ENCODE results near the gene PITPNB.

PITPNB gene

DNA sequence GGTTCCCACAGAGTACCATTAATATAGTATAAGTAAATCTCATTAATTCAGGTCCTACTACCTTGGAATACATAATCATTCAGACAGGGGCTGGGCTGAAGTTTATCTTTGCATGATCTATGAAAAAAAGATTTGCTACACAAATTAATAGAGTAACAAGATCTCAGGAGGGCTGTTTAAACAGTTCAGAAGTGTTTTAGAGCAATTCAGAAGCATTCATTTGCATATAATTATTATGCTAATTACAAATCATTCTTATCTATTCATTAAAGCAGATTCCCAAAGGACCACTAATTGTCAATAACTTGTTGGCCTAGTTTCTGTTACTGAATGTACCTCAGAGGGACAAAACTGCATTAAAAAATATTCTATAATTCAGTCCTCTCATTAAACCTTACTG is 40.5 kb downstream of the PITPNB start:
- TF ChIP-seq, protein P1, sequence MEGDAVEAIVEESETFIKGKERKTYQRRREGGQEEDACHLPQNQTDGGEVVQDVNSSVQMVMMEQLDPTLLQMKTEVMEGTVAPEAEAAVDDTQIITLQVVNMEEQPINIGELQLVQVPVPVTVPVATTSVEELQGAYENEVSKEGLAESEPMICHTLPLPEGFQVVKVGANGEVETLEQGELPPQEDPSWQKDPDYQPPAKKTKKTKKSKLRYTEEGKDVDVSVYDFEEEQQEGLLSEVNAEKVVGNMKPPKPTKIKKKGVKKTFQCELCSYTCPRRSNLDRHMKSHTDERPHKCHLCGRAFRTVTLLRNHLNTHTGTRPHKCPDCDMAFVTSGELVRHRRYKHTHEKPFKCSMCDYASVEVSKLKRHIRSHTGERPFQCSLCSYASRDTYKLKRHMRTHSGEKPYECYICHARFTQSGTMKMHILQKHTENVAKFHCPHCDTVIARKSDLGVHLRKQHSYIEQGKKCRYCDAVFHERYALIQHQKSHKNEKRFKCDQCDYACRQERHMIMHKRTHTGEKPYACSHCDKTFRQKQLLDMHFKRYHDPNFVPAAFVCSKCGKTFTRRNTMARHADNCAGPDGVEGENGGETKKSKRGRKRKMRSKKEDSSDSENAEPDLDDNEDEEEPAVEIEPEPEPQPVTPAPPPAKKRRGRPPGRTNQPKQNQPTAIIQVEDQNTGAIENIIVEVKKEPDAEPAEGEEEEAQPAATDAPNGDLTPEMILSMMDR (IDR thresholded peaks at IDR 0.05; ENCODE audit: insufficient read depth, low read length, poor library complexity, severe bottlenecking): no peak
- Histone ChIP-seq H3K36me3 (ENCODE audit: control insufficient read depth, insufficient read depth, low read length) (peaks cover 3% of the 10 kb centered on the region), H3K27me3 (replicated peaks; ENCODE audit: control insufficient read depth, insufficient read depth, low read length) (no peaks in the 10 kb centered on the region), H3K4me3 (replicated peaks; ENCODE audit: low read depth, low read length) (no peak overlapping the region)
- DNase-seq (ENCODE audit: extremely low read depth, insufficient read length): no peak

GRCh38 chr22:27877501-27877900 is 41.6 kb downstream of the PITPNB start:
- TF ChIP-seq, protein P1 (IDR thresholded peaks at IDR 0.05; ENCODE audit: insufficient read depth, low read length, poor library complexity, severe bottlenecking): no peak
- no peaks in the 10 kb centered on the region for H3K27me3 ChIP-seq (replicated peaks; ENCODE audit: control insufficient read depth, insufficient read depth, low read length)
- no peak overlapping the region for H3K4me3 ChIP-seq (replicated peaks; ENCODE audit: low read depth, low read length)
- peak; percentile 41 for DNase-seq (ENCODE audit: extremely low read depth, insufficient read length)
- peaks cover 2% of the 10 kb centered on the region for H3K36me3 ChIP-seq (ENCODE audit: control insufficient read depth, insufficient read depth, low read length)

DNA sequence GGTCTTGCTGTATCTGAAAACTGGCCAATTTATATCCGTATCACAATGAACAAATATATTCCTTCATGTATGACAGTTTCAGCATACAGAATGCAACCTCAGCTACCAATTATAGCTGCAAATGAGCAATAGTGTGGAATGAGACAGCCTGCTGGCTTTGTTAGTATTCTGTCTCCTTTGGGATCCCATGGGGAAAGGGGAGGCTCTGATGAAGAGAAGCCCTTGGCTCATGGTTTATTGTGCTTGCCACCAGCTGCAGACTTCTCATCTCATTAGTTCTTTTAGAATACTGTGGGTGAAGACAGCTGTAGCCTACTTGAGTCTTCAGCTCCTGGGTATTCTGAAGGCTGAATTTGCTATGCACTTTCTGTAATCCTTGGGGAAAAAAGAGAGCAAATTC is 42.4 kb downstream of the PITPNB start:
- H3K27me3 ChIP-seq (replicated peaks; ENCODE audit: control insufficient read depth, insufficient read depth, low read length): no peaks in the 10 kb centered on the region
- peaks cover 2% of the 10 kb centered on the region for H3K36me3 ChIP-seq (ENCODE audit: control insufficient read depth, insufficient read depth, low read length)
- no peak for DNase-seq (ENCODE audit: extremely low read depth, insufficient read length)
- TF ChIP-seq, protein P1 (IDR thresholded peaks at IDR 0.05; ENCODE audit: insufficient read depth, low read length, poor library complexity, severe bottlenecking): no peak
- no peak overlapping the region for H3K4me3 ChIP-seq (replicated peaks; ENCODE audit: low read depth, low read length)

DNA sequence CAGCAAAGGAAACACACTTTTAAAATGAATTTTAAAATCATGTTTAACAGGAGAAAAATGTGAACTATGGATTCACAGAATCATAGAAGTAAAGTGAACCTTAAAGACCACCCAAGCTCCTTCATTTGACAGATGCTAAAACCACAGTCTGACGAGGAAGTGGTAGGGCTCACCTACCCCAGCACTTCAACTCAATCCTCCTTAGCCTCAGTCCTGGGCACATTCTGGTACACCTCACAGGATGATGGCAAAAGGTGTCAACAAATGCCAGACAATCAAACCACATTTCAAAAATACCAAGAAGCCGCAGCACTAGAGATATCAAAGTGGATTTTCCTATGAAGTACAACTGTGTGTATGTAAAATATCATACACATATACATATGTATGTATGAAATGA is 43.1 kb downstream of the PITPNB start:
- Histone ChIP-seq H3K27me3 (replicated peaks; ENCODE audit: control insufficient read depth, insufficient read depth, low read length) (no peaks in the 10 kb centered on the region), H3K4me3 (replicated peaks; ENCODE audit: low read depth, low read length) (no peak overlapping the region), H3K36me3 (ENCODE audit: control insufficient read depth, insufficient read depth, low read length) (peaks cover 2% of the 10 kb centered on the region)
- DNase-seq (ENCODE audit: extremely low read depth, insufficient read length): no peak
- TF ChIP-seq, protein P1 (IDR thresholded peaks at IDR 0.05; ENCODE audit: insufficient read depth, low read length, poor library complexity, severe bottlenecking): no peak

- no peak for DNase-seq (ENCODE audit: extremely low read depth, insufficient read length)
- Histone ChIP-seq H3K36me3 (ENCODE audit: control insufficient read depth, insufficient read depth, low read length) (peaks cover 2% of the 10 kb centered on the region), H3K4me3 (replicated peaks; ENCODE audit: low read depth, low read length) (no peak overlapping the region), H3K27me3 (replicated peaks; ENCODE audit: control insufficient read depth, insufficient read depth, low read length) (no peaks in the 10 kb centered on the region)
- TF ChIP-seq, protein P1 (IDR thresholded peaks at IDR 0.05; ENCODE audit: insufficient read depth, low read length, poor library complexity, severe bottlenecking): no peak
Observed at GRCh38 chr22:27874764-27875163, 44.3 kb downstream of the PITPNB start.

- Histone ChIP-seq H3K4me3 (replicated peaks; ENCODE audit: low read depth, low read length) (no peak overlapping the region), H3K36me3 (ENCODE audit: control insufficient read depth, insufficient read depth, low read length) (peaks cover 2% of the 10 kb centered on the region), H3K27me3 (replicated peaks; ENCODE audit: control insufficient read depth, insufficient read depth, low read length) (no peaks in the 10 kb centered on the region)
- TF ChIP-seq, protein P1 (IDR thresholded peaks at IDR 0.05; ENCODE audit: insufficient read depth, low read length, poor library complexity, severe bottlenecking): no peak
- no peak for DNase-seq (ENCODE audit: extremely low read depth, insufficient read length)
Observed at GRCh38 chr22:27874185-27874584, 44.9 kb downstream of the PITPNB start.
